Tibial nerve (tissue), 4 donors: Measurements from ENCODE around the gene TBCCD1. TPM values are rescaled to one million over a fixed set of nuclear protein-coding genes. Genes with fewer than 3 reads are reported as not detected.

Experiments used
- DNase-seq, 2 donors: peaks; one replicate each; pipeline ENCODE4 v3.0.0-alpha.2; 2019; ENCODE audit warnings: low spot score in 2 of 2
- H3K27ac ChIP-seq, 4 donors: fragments of 200-600 bp; sonication (generic) in 3 of 4; one replicate each; pipeline ENCODE4 v1.5.1; 2017 to 2019; ENCODE audit warnings: mild to moderate bottlenecking in 1 of 4
- H3K27me3 ChIP-seq, 2 donors: fragments of 200-600 bp; sonication (generic) in 1 of 2; one replicate each; pipeline versions ENCODE4 v1.5.1 to v1.6.0; 2017 to 2019
- H3K36me3 ChIP-seq, 3 donors: fragments of 200-600 bp; sonication (generic); one replicate each; pipeline ENCODE4 v1.5.1; 2018 to 2019
- H3K4me1 ChIP-seq, 4 donors: fragments of 200-600 bp; sonication (generic) in 3 of 4; one replicate each; pipeline ENCODE4 v1.5.1; 2017 to 2019
- H3K4me3 ChIP-seq, 4 donors: fragments of 200-600 bp; sonication (generic) in 3 of 4; one replicate each; pipeline ENCODE4 v1.5.1; 2017 to 2019; ENCODE audit warnings: mild to moderate bottlenecking in 1 of 4, moderate library complexity in 1 of 4
- H3K9me3 ChIP-seq, 4 donors: fragments of 200-600 bp; sonication (generic) in 3 of 4; one replicate each; pipeline ENCODE4 v1.5.1; 2017 to 2019
- EP300 ChIP-seq, 2 donors: sonication (generic); formaldehyde crosslinking; IDR thresholded peaks; one replicate each; pipeline ENCODE4 v1.6.1; 2017; ENCODE audit warnings: antibody characterized with exemption in 2 of 2, mild to moderate bottlenecking in 1 of 2
- POLR2A ChIP-seq, 2 donors: fragments of 450-650 bp; IDR thresholded peaks; one replicate each; pipeline ENCODE4 v1.6.1; 2017; ENCODE audit warnings: antibody characterized with exemption in 2 of 2, mild to moderate bottlenecking in 2 of 2, moderate library complexity in 2 of 2
- WGBS, 2 donors: methylation state at CpG; one replicate each; pipeline ENCODE4 v1.1.5; 2018; 5-methylcytosine and 5-hydroxymethylcytosine counted together
- total RNA-seq, 4 donors: library from RNA; depleted of rRNA; stranded (reverse); fragments of >200 nt; gene quantifications; one replicate each; pipeline ENCODE4 v1.1.0, GENCODE V29; 2016
- TF ChIP-seq, protein P1 (sequence below), 5 experiments: fragments of 200-600 bp in 3 of 5; fragments of 450-650 bp in 2 of 5; sonication (generic) in 3 of 5; IDR thresholded peaks; one replicate each; pipeline ENCODE4 v1.5.1; 2016 to 2019; ENCODE audit warnings: antibody characterized with exemption in 5 of 5, mild to moderate bottlenecking in 3 of 5, moderate library complexity in 2 of 5

Gene TBCCD1
- total RNA-seq, 4 donors from 2014 or later = 10.5 to 17.0 (median 11.4) TPM

DNA sequence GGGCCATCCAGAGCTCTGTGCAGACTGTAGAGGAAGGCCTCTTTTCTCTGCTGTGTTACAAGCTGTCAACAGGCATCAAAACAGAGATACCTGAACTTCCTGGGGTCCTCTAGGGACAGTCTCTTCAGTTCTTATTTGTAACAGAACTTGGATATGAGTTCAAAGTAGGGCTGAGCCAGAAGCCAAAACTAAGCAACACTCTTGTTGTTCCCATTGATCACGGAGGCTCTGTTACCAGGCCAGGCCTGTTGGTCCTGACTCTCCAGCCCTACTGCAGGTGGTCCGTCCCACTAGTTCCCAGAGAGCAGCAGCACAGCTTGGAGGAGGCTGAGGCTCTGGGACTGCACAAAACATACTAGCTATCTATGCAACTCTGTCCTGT, 32.6 kb upstream of the TBCCD1 start:
- Histone ChIP-seq H3K4me3 (no peak overlapping the region), H3K27ac (no peak overlapping the region), H3K27me3 (no peaks in the 10 kb centered on the region), H3K36me3 (no peaks in the 10 kb centered on the region), H3K9me3 (no peaks in the 10 kb centered on the region), H3K4me1 (no peaks in the 10 kb centered on the region)
- no peak for TF ChIP-seq EP300 (IDR thresholded peaks at IDR 0.05)
- no peak for TF ChIP-seq POLR2A (IDR thresholded peaks at IDR 0.05)
- TF ChIP-seq, protein P1, sequence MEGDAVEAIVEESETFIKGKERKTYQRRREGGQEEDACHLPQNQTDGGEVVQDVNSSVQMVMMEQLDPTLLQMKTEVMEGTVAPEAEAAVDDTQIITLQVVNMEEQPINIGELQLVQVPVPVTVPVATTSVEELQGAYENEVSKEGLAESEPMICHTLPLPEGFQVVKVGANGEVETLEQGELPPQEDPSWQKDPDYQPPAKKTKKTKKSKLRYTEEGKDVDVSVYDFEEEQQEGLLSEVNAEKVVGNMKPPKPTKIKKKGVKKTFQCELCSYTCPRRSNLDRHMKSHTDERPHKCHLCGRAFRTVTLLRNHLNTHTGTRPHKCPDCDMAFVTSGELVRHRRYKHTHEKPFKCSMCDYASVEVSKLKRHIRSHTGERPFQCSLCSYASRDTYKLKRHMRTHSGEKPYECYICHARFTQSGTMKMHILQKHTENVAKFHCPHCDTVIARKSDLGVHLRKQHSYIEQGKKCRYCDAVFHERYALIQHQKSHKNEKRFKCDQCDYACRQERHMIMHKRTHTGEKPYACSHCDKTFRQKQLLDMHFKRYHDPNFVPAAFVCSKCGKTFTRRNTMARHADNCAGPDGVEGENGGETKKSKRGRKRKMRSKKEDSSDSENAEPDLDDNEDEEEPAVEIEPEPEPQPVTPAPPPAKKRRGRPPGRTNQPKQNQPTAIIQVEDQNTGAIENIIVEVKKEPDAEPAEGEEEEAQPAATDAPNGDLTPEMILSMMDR (IDR thresholded peaks at IDR 0.05) = no peak
- no peak for DNase-seq
- WGBS, 2 donors = 75 to 89% methylated on average over 2 of the region's 2 CpGs

DNA sequence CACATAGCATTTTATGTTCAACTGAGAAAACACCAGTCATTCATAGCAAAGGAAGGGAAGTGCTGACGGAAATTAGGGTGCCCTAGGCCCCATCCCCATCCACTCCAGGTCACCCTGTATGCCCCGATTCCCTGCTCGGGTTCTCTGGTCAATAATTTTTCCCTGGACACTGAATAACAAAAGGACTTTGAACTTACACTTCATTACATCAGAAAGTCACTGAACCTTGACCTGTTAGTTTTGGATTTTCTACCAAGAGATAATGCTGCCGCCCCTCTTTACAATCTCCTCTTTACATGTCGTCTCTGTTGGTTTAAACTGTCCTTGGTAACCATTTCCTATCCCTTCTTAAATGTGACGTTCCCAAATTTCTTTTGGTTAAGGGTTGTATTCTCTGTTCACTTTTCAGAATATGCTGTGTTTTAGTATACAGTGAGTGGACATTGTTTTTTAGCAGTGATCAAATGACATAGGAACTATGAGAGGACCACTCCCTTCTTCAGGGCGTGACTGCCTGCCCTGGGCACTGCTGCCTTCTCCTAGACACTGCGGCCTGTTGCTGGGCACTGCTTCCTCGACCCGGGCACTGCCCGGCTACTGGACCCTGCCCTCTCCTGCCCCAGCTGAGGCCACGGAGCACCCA, 32.1 kb upstream of the TBCCD1 start:
- no peak for DNase-seq
- no peaks in the 10 kb centered on the region for H3K9me3 ChIP-seq
- no peaks in the 10 kb centered on the region for H3K27me3 ChIP-seq
- WGBS, 2 donors = 64 to 70% methylated on average over 12 of the region's 12 CpGs
- H3K36me3 ChIP-seq = no peaks in the 10 kb centered on the region
- no peak overlapping the region for H3K4me3 ChIP-seq
- TF ChIP-seq POLR2A (IDR thresholded peaks at IDR 0.05) = no peak
- TF ChIP-seq, protein P1 (IDR thresholded peaks at IDR 0.05) = no peak
- no peak for TF ChIP-seq EP300 (IDR thresholded peaks at IDR 0.05)
- no peak overlapping the region for H3K27ac ChIP-seq
- H3K4me1 ChIP-seq = no peaks in the 10 kb centered on the region

DNA sequence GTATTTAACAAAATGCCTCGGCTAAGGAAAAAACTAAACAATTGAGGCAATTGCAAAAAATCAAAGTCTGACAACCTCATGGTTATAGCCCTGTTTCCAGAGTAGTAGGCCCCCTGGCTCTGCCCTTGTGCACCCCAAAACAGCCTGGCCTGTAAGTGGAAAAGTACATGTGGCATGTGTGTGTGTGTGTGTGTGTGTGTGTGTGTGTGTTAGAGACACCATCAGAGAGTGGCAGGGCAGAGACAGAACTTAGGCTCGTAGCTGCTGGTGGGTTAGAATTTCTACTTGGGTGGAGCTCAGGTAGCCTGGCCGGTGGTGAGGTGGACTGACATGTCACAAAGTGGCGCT, 31.6 kb upstream of the TBCCD1 start:
- Histone ChIP-seq H3K27me3 (no peaks in the 10 kb centered on the region), H3K4me3 (no peak overlapping the region), H3K27ac (no peak overlapping the region), H3K4me1 (no peaks in the 10 kb centered on the region), H3K9me3 (no peaks in the 10 kb centered on the region), H3K36me3 (no peaks in the 10 kb centered on the region)
- 77 to 87% methylated on average over 4 of the region's 4 CpGs for WGBS, 2 donors
- TF ChIP-seq, protein P1 (IDR thresholded peaks at IDR 0.05) = no peak
- TF ChIP-seq POLR2A (IDR thresholded peaks at IDR 0.05) (no peak), EP300 (IDR thresholded peaks at IDR 0.05) (no peak)
- DNase-seq = no peak

DNA sequence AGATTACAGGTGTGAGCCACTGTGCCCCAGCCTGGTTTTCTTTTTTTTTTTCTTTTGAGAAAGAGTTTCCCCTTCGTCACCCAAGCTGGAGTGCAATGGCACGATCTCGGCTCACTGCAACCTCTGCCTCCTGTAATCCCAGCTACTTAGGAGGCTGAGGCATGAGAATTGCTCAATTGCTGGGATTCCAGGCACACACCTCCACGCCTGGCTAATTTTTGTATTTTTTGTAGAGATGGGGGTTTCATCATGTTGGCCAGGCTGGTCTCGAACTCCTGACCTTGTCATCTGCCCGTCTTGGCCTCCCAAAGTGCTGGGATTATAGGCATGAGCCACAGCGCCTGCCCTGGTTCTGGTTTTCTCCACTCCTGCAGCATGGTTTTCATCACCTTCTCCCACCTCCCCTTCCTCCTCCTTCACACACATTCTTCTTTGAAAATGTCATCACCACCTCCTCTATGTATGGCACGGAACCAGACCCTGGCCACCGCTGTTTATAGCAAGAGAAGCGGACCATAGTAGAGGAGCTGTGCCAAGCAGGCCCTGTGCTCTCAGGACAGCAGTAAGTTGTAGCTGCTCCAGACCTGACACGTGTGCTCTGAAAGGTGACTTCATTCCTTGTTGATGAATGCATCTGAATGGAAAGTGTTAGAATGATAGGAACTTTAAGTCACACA, 31.1 kb upstream of the TBCCD1 start:
- Histone ChIP-seq H3K4me3 (no peak overlapping the region), H3K27ac (no peak overlapping the region), H3K4me1 (no peaks in the 10 kb centered on the region), H3K9me3 (no peaks in the 10 kb centered on the region), H3K27me3 (no peaks in the 10 kb centered on the region), H3K36me3 (no peaks in the 10 kb centered on the region)
- DNase-seq = no peak
- 81 to 83% methylated on average over 11 of the region's 11 CpGs for WGBS, 2 donors
- TF ChIP-seq, protein P1 (IDR thresholded peaks at IDR 0.05) = no peak
- no peak for TF ChIP-seq POLR2A (IDR thresholded peaks at IDR 0.05)
- no peak for TF ChIP-seq EP300 (IDR thresholded peaks at IDR 0.05)

DNA sequence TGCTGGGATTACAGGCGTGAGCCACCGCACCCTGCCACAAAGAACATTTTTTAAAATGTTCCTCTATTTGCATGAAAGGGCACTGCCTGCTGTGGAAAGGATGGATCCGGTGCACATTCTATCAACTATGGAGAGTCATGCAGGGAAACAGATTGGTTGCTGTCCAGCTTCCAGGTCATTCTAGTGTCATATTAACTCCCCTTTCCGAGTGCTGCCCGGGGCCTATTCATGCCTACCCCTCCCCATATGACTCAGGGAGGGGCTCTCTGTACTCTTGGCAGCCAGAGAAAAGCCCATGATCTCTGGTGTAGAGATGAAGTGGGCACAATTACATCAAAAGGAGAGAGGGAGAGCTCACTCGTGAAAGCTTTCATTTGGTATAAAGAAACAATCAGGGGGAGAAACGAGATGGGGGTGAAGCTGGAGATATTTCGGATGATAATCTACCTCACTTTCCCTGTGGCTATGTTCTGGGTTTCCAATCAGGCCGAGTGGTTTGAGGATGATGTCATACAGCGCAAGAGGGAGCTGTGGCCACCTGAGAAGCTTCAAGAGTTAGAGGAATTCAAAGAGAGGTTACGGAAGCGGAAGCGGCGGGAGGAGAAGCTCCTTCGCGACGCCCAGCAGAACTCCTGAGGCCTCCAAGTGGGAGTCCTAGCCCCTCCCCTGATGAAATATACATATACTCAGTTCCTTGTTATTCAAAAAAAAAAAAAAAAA, 29.6 kb upstream of the TBCCD1 start:
- no peaks in the 10 kb centered on the region for H3K4me1 ChIP-seq
- 58 to 59% methylated on average over 17 of the region's 17 CpGs for WGBS, 2 donors
- no peaks in the 10 kb centered on the region for H3K36me3 ChIP-seq
- no peak for TF ChIP-seq EP300 (IDR thresholded peaks at IDR 0.05)
- TF ChIP-seq, protein P1 (IDR thresholded peaks at IDR 0.05) = no peak
- TF ChIP-seq POLR2A (IDR thresholded peaks at IDR 0.05) = no peak
- no peak for DNase-seq
- H3K27ac ChIP-seq = no peak overlapping the region
- H3K4me3 ChIP-seq = no peak overlapping the region
- no peaks in the 10 kb centered on the region for H3K27me3 ChIP-seq
- no peaks in the 10 kb centered on the region for H3K9me3 ChIP-seq
